Breast epithelium (tissue), 4 donors: ENCODE data around the gene MLLT11. TPM values are rescaled to one million over a fixed set of nuclear protein-coding genes. Genes with fewer than 3 reads are reported as not detected.

Experiments
- DNase-seq, 2 donors: peaks; one replicate each; pipeline ENCODE4 v3.0.0-alpha.2; 2019; ENCODE audit warnings: low spot score in 2 of 2
- H3K27ac ChIP-seq, 2 donors: fragments of 200-600 bp; sonication (generic) in 1 of 2; one replicate each; pipeline ENCODE4 v1.5.1; 2016 to 2019; ENCODE audit warnings: mild to moderate bottlenecking in 1 of 2
- H3K27me3 ChIP-seq, 2 donors: fragments of 200-600 bp; sonication (generic) in 1 of 2; one replicate each; pipeline versions ENCODE4 v1.5.1 to v1.6.0; 2017 to 2019; ENCODE audit warnings: control low read depth in 1 of 2, mild to moderate bottlenecking in 1 of 2
- H3K36me3 ChIP-seq: fragments of 200-600 bp; one replicate; pipeline ENCODE4 v1.5.1; 2019
- H3K4me1 ChIP-seq, 2 donors: fragments of 200-600 bp; sonication (generic); one replicate each; pipeline ENCODE4 v1.5.1; 2016 to 2019; ENCODE audit warnings: control low read depth in 1 of 2
- H3K4me3 ChIP-seq, 3 donors: fragments of 200-600 bp; sonication (generic); 1 replicate in 2 of 3; 2 replicates in 1 of 3; pipeline ENCODE4 v1.5.1; 2016 to 2019; ENCODE audit warnings: mild to moderate bottlenecking in 3 of 3, moderate library complexity in 2 of 3
- H3K9me3 ChIP-seq, 2 donors: fragments of 200-600 bp; sonication (generic) in 1 of 2; one replicate each; pipeline ENCODE4 v1.5.1; 2016 to 2019; ENCODE audit warnings: control low read depth in 1 of 2
- CTCF ChIP-seq, 3 donors: fragments of 450-650 bp; IDR thresholded peaks; one replicate each; pipeline ENCODE4 v1.5.1; 2016 to 2017; ENCODE audit warnings: antibody characterized with exemption in 3 of 3, mild to moderate bottlenecking in 3 of 3, moderate library complexity in 3 of 3
- POLR2A ChIP-seq: fragments of 450-650 bp; IDR thresholded peaks from one replicate; pipeline ENCODE4 v1.6.1; 2016; ENCODE audit warnings: antibody characterized with exemption, mild to moderate bottlenecking, moderate library complexity
- POLR2AphosphoS5 ChIP-seq, 3 donors: sonication (generic); formaldehyde crosslinking; IDR thresholded peaks; one replicate each; pipeline ENCODE4 v1.6.1; 2017; ENCODE audit warnings: antibody characterized with exemption in 3 of 3
- intact Hi-C: fragments of 100-400 bp; cut with DNase I; formaldehyde crosslinking; loops from one replicate; pipeline ENCODE4 v1.15.1; 2023; ENCODE audit warnings: low total_unique reads
- total RNA-seq, 3 donors: library from RNA; depleted of rRNA; stranded (reverse); fragments of >200 nt; gene quantifications; one replicate each; pipeline ENCODE4 v1.1.0, GENCODE V29; 2016

Gene MLLT11
- total RNA-seq, 3 donors from 2014 or later = 0.16 to 1.9 (median 1.3) TPM

GRCh38 chr1:151060657-151061421 is 642 bp downstream of the MLLT11 start:
- Histone ChIP-seq H3K27ac (peak overlapping the region; percentile 92 to 98), H3K4me1 (peaks cover 4 to 25% of the 10 kb centered on the region in 2 donors), H3K36me3 (no peaks in the 10 kb centered on the region), H3K9me3 (no peaks in the 10 kb centered on the region), H3K27me3 (no peaks in the 10 kb centered on the region), H3K4me3 (peak overlapping the region; percentile 89 to 96 (median 94))
- DNase-seq = no peak
- no peak for TF ChIP-seq POLR2A
- no peak for TF ChIP-seq CTCF (IDR thresholded peaks at IDR 0.05)
- no peak for TF ChIP-seq POLR2AphosphoS5 (IDR thresholded peaks at IDR 0.05)
- intact Hi-C loops = no loop called here

- no peak for TF ChIP-seq POLR2A
- no peaks in the 10 kb centered on the region for H3K27me3 ChIP-seq
- H3K27ac ChIP-seq = no peak overlapping the region
- no peak overlapping the region for H3K4me3 ChIP-seq
- peaks cover 1 to 18% of the 10 kb centered on the region in 2 donors for H3K4me1 ChIP-seq
- H3K36me3 ChIP-seq = no peaks in the 10 kb centered on the region
- no peak for DNase-seq
- intact Hi-C loops = no loop called here
- no peaks in the 10 kb centered on the region for H3K9me3 ChIP-seq
These were observed 1.5 kb downstream of the MLLT11 start for GRCh38 chr1:151061704-151062103.

- H3K9me3 ChIP-seq = no peaks in the 10 kb centered on the region
- no peak for DNase-seq
- H3K4me1 ChIP-seq = peaks cover 0 to 6% of the 10 kb centered on the region in 2 donors
- intact Hi-C loops = no loop called here
- H3K4me3 ChIP-seq = no peak overlapping the region
- no peaks in the 10 kb centered on the region for H3K27me3 ChIP-seq
- H3K36me3 ChIP-seq = no peaks in the 10 kb centered on the region
- TF ChIP-seq POLR2AphosphoS5 (IDR thresholded peaks at IDR 0.05) (no peak), POLR2A (no peak), CTCF (IDR thresholded peaks at IDR 0.05) (no peak)
- peak overlapping the region; percentile 28 to 50 for H3K27ac ChIP-seq
These were observed 2.7 kb downstream of the MLLT11 start for GRCh38 chr1:151062741-151063371.

GRCh38 chr1:151065089-151065645 is 5.0 kb downstream of the MLLT11 start:
- intact Hi-C loops = no loop called here
- H3K27ac ChIP-seq = peak overlapping the region; percentile 16 to 67
- H3K9me3 ChIP-seq = no peaks in the 10 kb centered on the region
- H3K4me3 ChIP-seq = no peak overlapping the region
- TF ChIP-seq CTCF (IDR thresholded peaks at IDR 0.05) (no peak), POLR2AphosphoS5 (IDR thresholded peaks at IDR 0.05) (no peak), POLR2A (no peak)
- no peaks in the 10 kb centered on the region for H3K36me3 ChIP-seq
- peaks cover 0 to 4% of the 10 kb centered on the region in 2 donors for H3K4me1 ChIP-seq
- DNase-seq = no peak
- H3K27me3 ChIP-seq = no peaks in the 10 kb centered on the region

GRCh38 chr1:151067185-151067584 is 7.0 kb downstream of the MLLT11 start:
- intact Hi-C loops = no loop called here
- Histone ChIP-seq H3K36me3 (no peaks in the 10 kb centered on the region), H3K9me3 (no peaks in the 10 kb centered on the region), H3K27ac (peak overlapping the region in 1 of 2 donors; percentile 3), H3K4me3 (no peak overlapping the region), H3K27me3 (no peaks in the 10 kb centered on the region), H3K4me1 (peaks cover 0 to 4% of the 10 kb centered on the region in 2 donors)
- DNase-seq = no peak
- TF ChIP-seq POLR2A (no peak), CTCF (IDR thresholded peaks at IDR 0.05) (no peak), POLR2AphosphoS5 (IDR thresholded peaks at IDR 0.05) (no peak)
